ENCODE measurements around the gene XPC.
A peak's percentile ranks its signal among the peaks of the same experiment; 100 is the strongest.

XPC gene

DNA sequence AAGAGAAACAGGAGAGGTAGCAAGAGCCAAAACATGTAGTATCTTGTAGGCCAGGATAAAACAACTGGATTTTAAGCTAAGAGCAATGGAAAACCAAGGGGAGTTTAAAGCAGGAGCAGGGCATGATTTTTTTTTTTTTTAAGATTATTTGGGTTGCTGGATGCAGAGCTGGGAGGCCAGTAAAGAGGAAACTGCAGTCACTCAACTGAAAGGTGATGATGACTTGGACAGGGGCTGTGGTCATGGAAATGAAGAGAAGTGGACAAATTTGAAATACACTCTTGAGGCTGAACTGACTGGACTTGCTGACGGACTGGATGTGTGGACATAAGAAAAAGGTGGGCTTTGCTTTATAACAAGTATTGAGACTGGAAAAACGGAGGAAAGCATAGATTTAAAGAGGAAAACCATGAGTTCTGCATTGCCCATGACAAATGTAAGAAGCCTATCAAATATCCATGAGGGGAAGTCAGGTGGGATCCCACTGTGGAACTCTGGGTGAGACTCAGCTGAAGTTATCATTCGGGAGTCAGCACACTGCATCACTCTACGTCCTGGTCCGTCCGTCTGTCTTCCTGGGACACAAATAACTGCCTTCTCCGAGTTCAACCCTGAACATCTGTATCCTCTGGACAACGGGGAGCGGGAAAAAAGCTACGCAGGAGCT lies 688 bp downstream of the XPC start:
- DNase-seq (ENCODE audit: low spot score): no peak
- TF ChIP-seq, protein P1, sequence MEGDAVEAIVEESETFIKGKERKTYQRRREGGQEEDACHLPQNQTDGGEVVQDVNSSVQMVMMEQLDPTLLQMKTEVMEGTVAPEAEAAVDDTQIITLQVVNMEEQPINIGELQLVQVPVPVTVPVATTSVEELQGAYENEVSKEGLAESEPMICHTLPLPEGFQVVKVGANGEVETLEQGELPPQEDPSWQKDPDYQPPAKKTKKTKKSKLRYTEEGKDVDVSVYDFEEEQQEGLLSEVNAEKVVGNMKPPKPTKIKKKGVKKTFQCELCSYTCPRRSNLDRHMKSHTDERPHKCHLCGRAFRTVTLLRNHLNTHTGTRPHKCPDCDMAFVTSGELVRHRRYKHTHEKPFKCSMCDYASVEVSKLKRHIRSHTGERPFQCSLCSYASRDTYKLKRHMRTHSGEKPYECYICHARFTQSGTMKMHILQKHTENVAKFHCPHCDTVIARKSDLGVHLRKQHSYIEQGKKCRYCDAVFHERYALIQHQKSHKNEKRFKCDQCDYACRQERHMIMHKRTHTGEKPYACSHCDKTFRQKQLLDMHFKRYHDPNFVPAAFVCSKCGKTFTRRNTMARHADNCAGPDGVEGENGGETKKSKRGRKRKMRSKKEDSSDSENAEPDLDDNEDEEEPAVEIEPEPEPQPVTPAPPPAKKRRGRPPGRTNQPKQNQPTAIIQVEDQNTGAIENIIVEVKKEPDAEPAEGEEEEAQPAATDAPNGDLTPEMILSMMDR (conservative IDR thresholded peaks at IDR 0.05; ENCODE audit: low read depth): no peak
- ChIA-PET CTCF (interaction anchor here (0.5 to 0.7 kb wide), 2 partner anchors 52 to 291 kb away, joined by 3 to 4 read pairs; no protein-coding TSS in a partner anchor), POLR2A (ENCODE audit: low non-redundant PET) (no interaction called here)
- H3K27ac ChIP-seq: peak overlapping the region; percentile 94

DNA sequence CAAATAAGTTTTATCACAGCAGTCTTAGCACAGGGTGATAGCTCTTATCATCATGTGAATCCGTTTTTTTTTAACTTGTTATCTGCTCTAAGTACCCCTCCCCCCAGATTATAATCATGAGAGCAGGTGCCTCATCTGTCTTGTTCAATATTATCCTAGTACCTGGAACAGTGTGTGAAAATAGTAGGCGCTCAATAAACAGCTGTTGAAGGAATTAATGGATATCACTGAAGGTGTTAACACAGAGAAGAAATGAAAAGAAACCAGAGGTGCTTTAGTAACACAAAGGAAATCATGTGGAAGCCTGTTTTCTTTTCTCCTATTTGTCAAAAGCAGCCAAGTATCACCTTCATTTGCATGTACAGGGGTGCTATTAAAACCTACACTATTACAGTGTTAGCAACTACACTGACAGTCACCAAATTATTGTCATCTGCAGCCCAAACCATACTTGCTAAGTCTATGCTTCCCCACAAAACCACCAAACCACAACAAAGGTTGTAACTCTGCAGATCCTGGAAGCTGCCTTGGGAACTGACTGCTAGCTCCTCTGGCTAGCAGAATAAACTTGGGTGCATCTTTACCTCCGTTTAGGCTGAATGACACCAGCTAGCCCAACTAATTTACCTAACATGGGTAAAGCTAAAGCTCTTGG lies 2.9 kb downstream of the XPC start:
- ChIA-PET POLR2A (ENCODE audit: low non-redundant PET) (interaction anchor here (0.6 kb wide), 1 partner anchor 9 kb away, joined by 6 read pairs; no protein-coding TSS in a partner anchor), CTCF (no interaction called here)
- TF ChIP-seq, protein P1 (conservative IDR thresholded peaks at IDR 0.05; ENCODE audit: low read depth): no peak
- DNase-seq (ENCODE audit: low spot score): no peak
- H3K27ac ChIP-seq: no peak overlapping the region

DNA sequence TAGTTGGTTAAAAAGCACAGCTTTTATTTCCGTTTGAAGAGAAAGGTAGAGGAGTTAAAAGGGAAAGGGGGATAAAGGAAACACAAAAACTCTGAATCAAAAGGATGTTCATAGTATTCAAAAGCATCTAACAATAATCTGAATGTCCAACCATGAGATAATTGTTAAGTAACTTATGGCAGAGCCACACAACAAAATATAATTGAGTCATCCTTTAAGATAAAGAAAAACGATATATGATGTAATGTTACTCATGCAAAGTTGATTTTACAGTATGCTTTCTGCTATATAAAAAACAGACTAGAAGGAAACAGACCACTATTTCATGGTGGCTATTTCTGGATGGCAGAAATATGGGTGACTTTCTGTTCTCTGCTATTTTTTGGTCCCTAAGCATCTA lies 3.9 kb downstream of the XPC start:
- TF ChIP-seq, protein P1 (conservative IDR thresholded peaks at IDR 0.05; ENCODE audit: low read depth): no peak
- POLR2A ChIA-PET (ENCODE audit: low non-redundant PET): no interaction called here
- DNase-seq (ENCODE audit: low spot score): no peak
- H3K27ac ChIP-seq: no peak overlapping the region
- CTCF ChIA-PET: interaction anchor here (0.6 kb wide), 1 partner anchor 312 kb away, joined by 4 read pairs; no protein-coding TSS in a partner anchor

DNA sequence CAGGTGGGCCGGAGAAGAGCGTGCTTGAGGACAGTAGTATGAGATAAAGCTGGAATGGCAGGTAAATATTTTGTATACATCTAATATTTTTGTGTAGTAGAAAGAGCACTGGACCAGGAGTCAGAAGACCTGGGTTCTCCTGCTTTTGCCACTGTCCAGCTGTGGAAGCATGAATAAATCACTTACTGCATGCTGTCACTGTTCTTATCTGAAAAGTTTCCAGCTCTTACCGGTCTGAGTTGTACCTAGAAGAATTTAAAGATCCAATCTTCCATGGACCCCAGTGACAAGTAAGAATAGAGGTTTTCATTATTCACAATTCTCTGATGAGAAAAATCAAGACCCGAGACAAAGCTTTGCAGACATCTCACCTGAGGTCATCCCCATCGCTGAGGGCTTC lies 5.9 kb downstream of the XPC start:
- ChIA-PET CTCF (no interaction called here), POLR2A (ENCODE audit: low non-redundant PET) (no interaction called here)
- TF ChIP-seq, protein P1 (conservative IDR thresholded peaks at IDR 0.05; ENCODE audit: low read depth): no peak
- H3K27ac ChIP-seq: no peak overlapping the region
- no peak for DNase-seq (ENCODE audit: low spot score)

DNA sequence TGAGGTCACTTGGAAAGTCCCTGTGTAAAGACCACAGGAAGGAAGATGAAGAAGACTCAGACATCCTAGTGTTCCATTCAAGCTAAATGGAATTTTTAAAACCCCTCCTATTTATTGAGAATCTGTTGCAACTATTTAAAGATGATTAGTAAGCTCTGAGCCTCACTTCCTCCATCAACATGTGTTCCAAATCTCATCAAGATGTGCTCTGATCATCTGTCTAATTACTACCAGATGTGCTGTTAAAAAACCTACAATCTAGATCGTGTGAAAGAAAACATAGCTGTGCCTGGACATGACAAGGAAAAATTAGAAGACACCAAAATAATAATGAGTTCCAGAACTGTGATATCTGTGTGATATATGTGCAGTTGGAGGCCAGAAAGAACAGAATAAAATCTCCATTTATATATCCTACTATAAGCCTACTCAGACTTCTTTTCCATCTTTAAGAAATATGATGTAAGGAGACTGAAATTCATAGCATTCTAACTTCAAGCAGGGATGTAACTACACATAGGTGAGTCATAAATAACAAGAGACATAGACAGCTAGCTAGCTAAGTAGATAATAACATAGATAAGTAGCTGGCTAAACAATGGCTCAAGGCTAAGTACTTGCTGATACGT lies 7.8 kb downstream of the XPC start:
- CTCF ChIA-PET: no interaction called here
- POLR2A ChIA-PET (ENCODE audit: low non-redundant PET): no interaction called here
- peak; percentile 26 for DNase-seq (ENCODE audit: low spot score)
- TF ChIP-seq, protein P1 (conservative IDR thresholded peaks at IDR 0.05; ENCODE audit: low read depth): no peak
- no peak overlapping the region for H3K27ac ChIP-seq

DNA sequence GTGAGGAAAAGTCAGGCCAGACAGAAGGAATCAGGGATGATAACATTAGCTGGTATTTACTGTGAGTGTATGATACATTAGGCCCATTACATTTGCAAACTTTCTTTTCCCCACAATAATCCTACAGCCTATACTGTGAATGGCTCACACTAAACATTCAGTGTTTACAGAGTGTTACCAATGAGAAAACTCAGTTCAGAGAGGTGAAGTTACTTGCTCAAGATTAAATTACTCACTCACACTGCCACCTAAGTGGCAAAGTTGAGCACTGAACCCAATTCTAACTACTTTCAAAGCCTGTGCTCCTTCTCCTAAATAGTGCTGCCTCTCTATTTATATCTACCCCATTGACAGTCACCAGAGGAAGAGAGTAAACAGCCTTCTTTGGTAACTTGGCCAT lies 8.5 kb downstream of the XPC start:
- ChIA-PET POLR2A (ENCODE audit: low non-redundant PET) (no interaction called here), CTCF (no interaction called here)
- no peak for DNase-seq (ENCODE audit: low spot score)
- TF ChIP-seq, protein P1 (conservative IDR thresholded peaks at IDR 0.05; ENCODE audit: low read depth): no peak
- H3K27ac ChIP-seq: no peak overlapping the region
